HG02763 (cell line): ENCODE data around the gene CAMK2D.
"Not testable (repeated sequence)": the region's sequence is repeated elsewhere in the genome, so short reads cannot be mapped to it uniquely, and the experiment has no call there.

Experiments
- ATAC-seq: cut with Tn5 transposase; IDR thresholded peaks from one replicate; pipeline ENCODE4 v1.9.1; 2021; ENCODE audit warnings: mild to moderate bottlenecking, moderate library complexity; ENCODE audit not compliant: unreplicated experiment

The CAMK2D gene

GRCh38 chr4:113733685-113734084, 27.9 kb downstream of the CAMK2D start:
- ATAC-seq: no peak

- no peak for ATAC-seq
These were observed 28.5 kb downstream of the CAMK2D start for GRCh38 chr4:113732967-113733527.

- no peak for ATAC-seq
These were observed 30.9 kb downstream of the CAMK2D start for GRCh38 chr4:113730467-113731216.

- no peak for ATAC-seq
These were observed 33.7 kb downstream of the CAMK2D start for GRCh38 chr4:113727802-113728201.

GRCh38 chr4:113725963-113726362, 35.6 kb downstream of the CAMK2D start:
- no peak for ATAC-seq

- no peak for ATAC-seq
These were observed 43.3 kb downstream of the CAMK2D start for GRCh38 chr4:113718252-113718651.

- no peak for ATAC-seq
These were observed 49.5 kb downstream of the CAMK2D start for GRCh38 chr4:113711883-113712662.

GRCh38 chr4:113708250-113708649, 53.3 kb downstream of the CAMK2D start:
- no peak for ATAC-seq

GRCh38 chr4:113707048-113707447, 54.5 kb downstream of the CAMK2D start:
- no peak for ATAC-seq

GRCh38 chr4:113705097-113705496, 56.4 kb downstream of the CAMK2D start:
- not testable (repeated sequence) for ATAC-seq

GRCh38 chr4:113702596-113702995, 58.9 kb downstream of the CAMK2D start:
- ATAC-seq: not testable (repeated sequence)

GRCh38 chr4:113701169-113701568, 60.4 kb downstream of the CAMK2D start:
- ATAC-seq: no peak

- ATAC-seq: no peak
These were observed 60.9 kb downstream of the CAMK2D start for GRCh38 chr4:113700602-113701150.

GRCh38 chr4:113699772-113700171, 61.8 kb downstream of the CAMK2D start:
- ATAC-seq: no peak

GRCh38 chr4:113697429-113697828, 64.1 kb downstream of the CAMK2D start:
- no peak for ATAC-seq

- no peak for ATAC-seq
These were observed 66.0 kb downstream of the CAMK2D start for GRCh38 chr4:113695328-113696169.

GRCh38 chr4:113694008-113694407, 67.5 kb downstream of the CAMK2D start:
- ATAC-seq: no peak

- ATAC-seq: peak; percentile 54
These were observed 68.6 kb downstream of the CAMK2D start for GRCh38 chr4:113692809-113693411.

GRCh38 chr4:113691676-113692075, 69.9 kb downstream of the CAMK2D start:
- ATAC-seq: no peak

GRCh38 chr4:113689394-113689793, 72.1 kb downstream of the CAMK2D start:
- ATAC-seq: no peak
